ENCODE measurements around the gene PYROXD2.

PYROXD2 gene

DNA sequence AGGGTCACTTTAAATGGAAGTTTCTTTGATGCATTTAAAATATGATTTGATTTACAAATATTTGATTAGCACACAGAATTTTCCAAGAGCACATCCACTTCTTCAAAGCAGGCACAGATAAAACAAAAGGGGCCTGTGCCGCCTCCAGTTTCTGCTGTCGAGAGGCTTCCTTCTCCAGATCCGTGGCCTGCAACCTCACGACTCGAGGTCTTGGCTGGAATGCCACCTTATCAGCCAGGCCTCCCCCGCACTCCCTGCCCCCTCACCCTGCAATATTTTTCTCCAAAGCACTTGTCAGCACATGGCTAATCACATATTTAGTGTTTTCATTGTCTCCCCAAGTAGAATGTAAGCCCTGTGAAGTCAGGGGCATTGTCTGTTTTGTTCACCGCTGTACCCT, 12.5 kb downstream of the PYROXD2 start:
- H3K27me3 ChIP-seq (ENCODE audit: insufficient read depth, poor library complexity, severe bottlenecking), result no peaks in the 10 kb centered on the region
- H3K36me3 ChIP-seq (ENCODE audit: low read depth), result no peaks in the 10 kb centered on the region
- no peak for ATAC-seq (ENCODE audit: low read depth)
- no peak overlapping the region for H3K27ac ChIP-seq (ENCODE audit: poor library complexity, severe bottlenecking)
- no peaks in the 10 kb centered on the region for H3K9me3 ChIP-seq (ENCODE audit: severe bottlenecking)
- H3K4me1 ChIP-seq (ENCODE audit: insufficient read depth, poor library complexity, severe bottlenecking), result peaks cover 13% of the 10 kb centered on the region
- no peak for DNase-seq (ENCODE audit: low spot score)
- no peak for TF ChIP-seq CTCF (IDR thresholded peaks at IDR 0.05; ENCODE audit: poor library complexity, severe bottlenecking)
- H3K4me3 ChIP-seq (ENCODE audit: severe bottlenecking), result no peak overlapping the region

DNA sequence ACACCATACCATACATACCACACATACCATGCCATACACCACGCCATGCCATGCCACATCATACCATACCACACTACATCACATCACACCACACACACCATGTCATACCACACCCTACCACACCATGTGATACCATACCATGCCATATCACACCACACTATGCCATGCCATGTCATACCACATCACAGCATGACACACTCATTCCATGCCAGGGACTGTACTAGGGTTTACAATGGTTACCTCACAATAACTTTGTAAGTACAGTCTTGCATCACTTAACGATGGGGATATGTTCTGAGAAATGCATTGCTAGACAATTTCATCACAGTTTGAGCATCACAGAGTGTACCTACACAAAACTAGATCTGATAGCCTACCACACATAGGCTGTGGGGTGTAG, 14.5 kb downstream of the PYROXD2 start:
- no peaks in the 10 kb centered on the region for H3K9me3 ChIP-seq (ENCODE audit: severe bottlenecking)
- no peak overlapping the region for H3K4me3 ChIP-seq (ENCODE audit: severe bottlenecking)
- no peak for DNase-seq (ENCODE audit: low spot score)
- H3K27ac ChIP-seq (ENCODE audit: poor library complexity, severe bottlenecking), result no peak overlapping the region
- peak; percentile 17; the same call in 2 of the 3 replicates for ATAC-seq (ENCODE audit: low read depth)
- TF ChIP-seq CTCF (IDR thresholded peaks at IDR 0.05; ENCODE audit: poor library complexity, severe bottlenecking), result no peak
- H3K36me3 ChIP-seq (ENCODE audit: low read depth), result no peaks in the 10 kb centered on the region
- no peaks in the 10 kb centered on the region for H3K27me3 ChIP-seq (ENCODE audit: insufficient read depth, poor library complexity, severe bottlenecking)
- peaks cover 13% of the 10 kb centered on the region for H3K4me1 ChIP-seq (ENCODE audit: insufficient read depth, poor library complexity, severe bottlenecking)

- no peak for TF ChIP-seq CTCF (IDR thresholded peaks at IDR 0.05; ENCODE audit: poor library complexity, severe bottlenecking)
- Histone ChIP-seq H3K27me3 (ENCODE audit: insufficient read depth, poor library complexity, severe bottlenecking) (no peaks in the 10 kb centered on the region), H3K4me1 (ENCODE audit: insufficient read depth, poor library complexity, severe bottlenecking) (peaks cover 12% of the 10 kb centered on the region), H3K27ac (ENCODE audit: poor library complexity, severe bottlenecking) (no peak overlapping the region), H3K9me3 (ENCODE audit: severe bottlenecking) (no peaks in the 10 kb centered on the region), H3K36me3 (ENCODE audit: low read depth) (no peaks in the 10 kb centered on the region), H3K4me3 (ENCODE audit: severe bottlenecking) (no peak overlapping the region)
- ATAC-seq (ENCODE audit: low read depth) (no peak), DNase-seq (ENCODE audit: low spot score) (no peak)
Observed at GRCh38 chr10:98399784-98400183, 15.2 kb downstream of the PYROXD2 start.

GRCh38 chr10:98397089-98397600, 17.8 kb downstream of the PYROXD2 start:
- TF ChIP-seq CTCF (IDR thresholded peaks at IDR 0.05; ENCODE audit: poor library complexity, severe bottlenecking), result no peak
- H3K4me3 ChIP-seq (ENCODE audit: severe bottlenecking), result no peak overlapping the region
- ATAC-seq (ENCODE audit: low read depth) (no peak), DNase-seq (ENCODE audit: low spot score) (no peak)
- no peaks in the 10 kb centered on the region for H3K4me1 ChIP-seq (ENCODE audit: insufficient read depth, poor library complexity, severe bottlenecking)
- no peaks in the 10 kb centered on the region for H3K36me3 ChIP-seq (ENCODE audit: low read depth)
- H3K27me3 ChIP-seq (ENCODE audit: insufficient read depth, poor library complexity, severe bottlenecking), result no peaks in the 10 kb centered on the region
- no peak overlapping the region for H3K27ac ChIP-seq (ENCODE audit: poor library complexity, severe bottlenecking)
- no peaks in the 10 kb centered on the region for H3K9me3 ChIP-seq (ENCODE audit: severe bottlenecking)

- Histone ChIP-seq H3K36me3 (ENCODE audit: low read depth) (no peaks in the 10 kb centered on the region), H3K27me3 (ENCODE audit: insufficient read depth, poor library complexity, severe bottlenecking) (no peaks in the 10 kb centered on the region), H3K9me3 (ENCODE audit: severe bottlenecking) (no peaks in the 10 kb centered on the region), H3K4me3 (ENCODE audit: severe bottlenecking) (no peak overlapping the region), H3K4me1 (ENCODE audit: insufficient read depth, poor library complexity, severe bottlenecking) (peaks cover 4% of the 10 kb centered on the region), H3K27ac (ENCODE audit: poor library complexity, severe bottlenecking) (no peak overlapping the region)
- no peak for TF ChIP-seq CTCF (IDR thresholded peaks at IDR 0.05; ENCODE audit: poor library complexity, severe bottlenecking)
- DNase-seq (ENCODE audit: low spot score) (no peak), ATAC-seq (ENCODE audit: low read depth) (no peak)
Observed at GRCh38 chr10:98396096-98397063, 18.6 kb downstream of the PYROXD2 start.
